Measurements from ENCODE around the gene MAP7D1.
"Not testable (repeated sequence)": the region's sequence is repeated elsewhere in the genome, so short reads cannot be mapped to it uniquely, and the experiment has no call there.

The MAP7D1 gene

DNA sequence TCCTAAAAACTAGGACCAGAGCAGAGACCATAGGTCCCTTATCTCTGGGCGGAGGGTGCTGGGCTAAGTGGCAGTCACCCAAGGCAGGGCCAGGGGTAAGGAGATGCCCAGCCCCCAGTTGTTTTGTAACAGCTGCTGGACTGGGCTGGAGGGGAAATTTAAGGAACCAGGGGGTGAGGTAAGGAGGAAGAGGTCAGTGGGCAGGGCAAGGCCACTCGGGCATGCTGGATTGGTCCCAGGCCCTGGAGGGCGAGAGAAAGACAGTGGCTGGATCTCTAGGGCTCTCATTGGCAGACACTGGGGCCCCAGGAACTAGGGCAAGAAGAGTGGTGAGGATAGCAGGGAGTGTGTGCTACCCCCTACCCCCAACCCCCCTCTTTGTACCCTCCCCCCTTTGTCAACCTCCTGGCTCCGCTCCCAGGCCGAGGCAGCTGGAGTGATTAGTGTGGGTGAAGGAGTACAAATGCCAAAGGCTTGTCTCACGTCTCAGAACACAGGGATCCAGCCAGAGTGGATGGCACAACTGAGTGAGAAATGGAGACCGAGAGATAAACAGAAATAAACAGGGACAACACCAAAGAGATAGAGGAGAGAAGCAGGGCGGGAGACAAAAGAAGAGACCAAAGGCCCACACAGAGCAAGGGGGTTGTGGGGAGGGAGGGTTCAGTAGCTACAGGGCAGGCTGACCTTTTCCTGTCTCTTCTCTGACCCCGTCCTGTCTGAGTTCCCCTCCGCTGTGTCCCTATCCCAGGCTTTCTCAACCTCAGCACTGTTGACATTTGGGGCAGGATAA is 47.8 kb downstream of the MAP7D1 start:
- no peak overlapping the region for H3K9ac ChIP-seq (ENCODE audit: low read depth, low read length)
- no peaks in the 10 kb centered on the region for H3K36me3 ChIP-seq (ENCODE audit: control insufficient read depth, insufficient read depth, low read length)
- H3K4me3 ChIP-seq (ENCODE audit: low read depth, low read length): no peak overlapping the region
- no peaks in the 10 kb centered on the region for H3K27me3 ChIP-seq (ENCODE audit: control insufficient read depth, insufficient read depth, low read length)
- H3K4me1 ChIP-seq (ENCODE audit: control insufficient read depth, insufficient read depth, low read length): peaks cover 6% of the 10 kb centered on the region
- no peaks in the 10 kb centered on the region for H3K9me3 ChIP-seq (ENCODE audit: control insufficient read depth, insufficient read depth, low read length)

DNA sequence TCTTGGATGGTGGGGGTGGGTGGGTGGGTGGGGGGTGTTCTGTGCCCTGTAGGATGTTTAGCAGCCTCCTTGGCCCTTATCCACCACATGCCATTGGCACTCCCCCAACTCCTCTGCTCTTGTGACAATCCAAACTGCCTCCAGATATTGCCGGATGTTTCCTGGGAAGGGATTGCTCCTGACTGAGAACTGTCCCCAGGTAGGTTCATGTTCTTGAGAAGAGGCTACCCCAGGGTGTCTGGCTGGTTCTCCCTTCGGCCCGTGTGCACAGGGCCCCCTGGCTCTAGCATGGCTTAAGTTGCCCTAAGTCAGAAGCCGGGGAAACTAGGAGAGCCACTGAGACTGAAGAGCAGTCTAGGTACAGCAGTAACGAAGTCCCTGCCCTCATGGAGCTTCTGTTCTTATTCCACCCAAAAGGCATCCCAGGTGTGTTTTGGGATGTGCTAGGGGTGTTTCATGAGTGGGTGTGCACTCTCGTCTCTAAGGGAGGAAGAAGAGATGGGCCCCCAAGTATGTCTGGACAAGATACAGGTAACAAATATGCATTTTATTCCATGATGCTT is 48.5 kb downstream of the MAP7D1 start:
- Histone ChIP-seq H3K4me3 (ENCODE audit: low read depth, low read length) (no peak overlapping the region), H3K9ac (ENCODE audit: low read depth, low read length) (no peak overlapping the region), H3K36me3 (ENCODE audit: control insufficient read depth, insufficient read depth, low read length) (no peaks in the 10 kb centered on the region), H3K27me3 (ENCODE audit: control insufficient read depth, insufficient read depth, low read length) (no peaks in the 10 kb centered on the region), H3K4me1 (ENCODE audit: control insufficient read depth, insufficient read depth, low read length) (peaks cover 6% of the 10 kb centered on the region), H3K9me3 (ENCODE audit: control insufficient read depth, insufficient read depth, low read length) (no peaks in the 10 kb centered on the region)

DNA sequence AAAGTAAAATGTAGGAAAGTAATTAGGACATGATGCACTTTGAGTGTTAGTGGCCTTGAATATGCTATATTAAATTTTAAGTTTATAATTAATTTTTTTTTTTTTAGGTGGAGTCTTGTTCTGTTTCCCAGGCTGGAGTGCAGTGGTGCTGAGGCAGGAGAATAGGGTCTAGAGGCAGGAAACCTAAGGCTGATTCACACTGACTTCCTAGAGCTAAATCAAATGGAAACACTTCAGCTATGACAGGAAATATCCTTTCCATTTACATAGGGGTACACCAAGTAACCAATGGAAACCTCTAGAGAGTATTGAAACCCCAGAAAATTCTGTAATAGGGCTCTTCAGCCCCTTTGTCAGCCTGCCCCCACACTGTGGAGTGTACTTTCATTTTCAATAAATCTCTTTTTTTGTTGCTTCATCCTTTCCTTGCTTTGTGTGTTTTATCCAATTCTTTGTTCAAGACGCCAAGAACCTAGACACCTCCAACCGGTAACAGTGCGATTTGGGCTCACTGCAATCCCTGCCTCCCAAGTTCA is 50.4 kb downstream of the MAP7D1 start:
- peaks cover 6% of the 10 kb centered on the region for H3K4me1 ChIP-seq (ENCODE audit: control insufficient read depth, insufficient read depth, low read length)
- H3K9me3 ChIP-seq (ENCODE audit: control insufficient read depth, insufficient read depth, low read length): no peaks in the 10 kb centered on the region
- no peaks in the 10 kb centered on the region for H3K36me3 ChIP-seq (ENCODE audit: control insufficient read depth, insufficient read depth, low read length)
- no peak overlapping the region for H3K4me3 ChIP-seq (ENCODE audit: low read depth, low read length)
- H3K27me3 ChIP-seq (ENCODE audit: control insufficient read depth, insufficient read depth, low read length): no peaks in the 10 kb centered on the region
- no peak overlapping the region for H3K9ac ChIP-seq (ENCODE audit: low read depth, low read length)

DNA sequence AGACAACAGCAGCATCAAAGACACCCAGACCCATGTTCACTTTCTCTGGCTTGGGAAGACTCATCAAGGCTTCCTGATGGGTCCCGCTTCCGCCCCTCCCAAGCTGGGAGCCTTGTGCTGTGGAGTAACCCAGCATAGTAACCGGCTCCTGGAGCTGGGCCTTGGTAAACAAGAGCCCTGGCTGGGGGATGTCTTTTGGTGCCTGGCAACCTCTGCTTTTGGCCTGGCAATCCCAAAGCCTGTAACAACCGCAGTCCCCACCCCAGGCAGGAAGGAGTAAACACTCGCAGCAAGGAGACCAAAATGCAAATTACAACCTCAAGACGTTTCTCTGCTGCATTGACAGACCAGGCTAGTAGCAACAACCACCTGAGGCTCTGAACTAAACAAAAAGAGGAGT is 51.4 kb downstream of the MAP7D1 start:
- H3K4me3 ChIP-seq (ENCODE audit: low read depth, low read length): no peak overlapping the region
- H3K36me3 ChIP-seq (ENCODE audit: control insufficient read depth, insufficient read depth, low read length): no peaks in the 10 kb centered on the region
- no peak overlapping the region for H3K9ac ChIP-seq (ENCODE audit: low read depth, low read length)
- H3K4me1 ChIP-seq (ENCODE audit: control insufficient read depth, insufficient read depth, low read length): peaks cover 6% of the 10 kb centered on the region
- H3K9me3 ChIP-seq (ENCODE audit: control insufficient read depth, insufficient read depth, low read length): no peaks in the 10 kb centered on the region
- H3K27me3 ChIP-seq (ENCODE audit: control insufficient read depth, insufficient read depth, low read length): no peaks in the 10 kb centered on the region

DNA sequence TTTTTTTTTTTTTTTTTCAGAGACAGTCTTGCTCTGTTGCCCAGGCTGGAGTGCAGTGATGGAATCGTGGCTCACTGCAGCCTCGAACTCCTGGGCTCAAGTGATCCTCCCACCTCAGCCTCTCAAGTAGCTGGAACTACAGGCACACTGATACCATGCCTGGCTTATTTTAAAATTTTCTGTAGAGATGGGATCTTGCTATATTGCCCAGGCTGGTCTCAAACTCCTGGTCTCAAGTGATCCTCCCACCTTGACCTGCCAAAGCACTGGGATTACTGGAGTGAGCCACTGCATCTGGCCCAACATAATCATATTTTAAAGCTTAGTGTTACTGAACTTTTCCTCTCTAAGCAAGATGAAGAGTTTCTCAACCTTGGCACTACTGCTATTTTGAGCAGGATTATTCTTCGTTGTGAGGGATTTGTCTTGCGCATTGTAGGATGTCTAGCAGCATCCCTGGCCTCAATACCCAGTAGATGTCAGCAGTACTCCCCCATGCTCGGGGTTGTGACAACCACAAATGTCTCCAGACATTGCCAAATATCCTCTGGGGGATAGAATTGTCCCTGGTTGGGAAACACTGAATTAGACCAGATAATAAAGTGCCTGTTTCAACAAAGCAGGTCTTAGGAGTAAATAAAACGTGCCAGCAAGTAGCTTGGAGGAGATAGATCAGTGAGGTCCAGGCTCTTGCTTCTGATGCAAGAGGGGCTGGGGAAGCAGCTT is 53.2 kb downstream of the MAP7D1 start:
- H3K27me3 ChIP-seq (ENCODE audit: control insufficient read depth, insufficient read depth, low read length): no peaks in the 10 kb centered on the region
- no peaks in the 10 kb centered on the region for H3K36me3 ChIP-seq (ENCODE audit: control insufficient read depth, insufficient read depth, low read length)
- no peak overlapping the region for H3K4me3 ChIP-seq (ENCODE audit: low read depth, low read length)
- no peak overlapping the region for H3K9ac ChIP-seq (ENCODE audit: low read depth, low read length)
- H3K4me1 ChIP-seq (ENCODE audit: control insufficient read depth, insufficient read depth, low read length): peaks cover 6% of the 10 kb centered on the region
- H3K9me3 ChIP-seq (ENCODE audit: control insufficient read depth, insufficient read depth, low read length): no peaks in the 10 kb centered on the region

DNA sequence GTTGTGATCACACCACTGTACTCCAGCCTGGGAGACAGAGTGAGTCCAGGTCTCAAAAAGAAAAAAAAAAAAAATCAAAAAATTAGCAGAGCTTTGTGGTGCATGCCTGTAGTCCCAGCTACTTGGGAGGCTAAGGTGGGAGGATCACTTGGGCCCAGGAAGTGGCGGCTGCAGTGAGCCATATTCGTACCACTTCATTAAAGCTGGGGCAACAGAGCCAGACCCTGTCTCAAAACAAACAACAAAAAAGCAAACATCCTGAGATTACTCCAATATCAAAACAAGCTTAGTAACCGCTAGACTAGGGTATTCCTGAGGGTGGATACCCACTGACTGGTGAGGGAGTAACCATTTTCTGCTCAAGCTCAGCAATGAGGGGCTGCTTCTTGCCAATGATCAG is 55.3 kb downstream of the MAP7D1 start:
- Histone ChIP-seq H3K9me3 (ENCODE audit: control insufficient read depth, insufficient read depth, low read length) (no peaks in the 10 kb centered on the region), H3K4me1 (ENCODE audit: control insufficient read depth, insufficient read depth, low read length) (peaks cover 6% of the 10 kb centered on the region)

DNA sequence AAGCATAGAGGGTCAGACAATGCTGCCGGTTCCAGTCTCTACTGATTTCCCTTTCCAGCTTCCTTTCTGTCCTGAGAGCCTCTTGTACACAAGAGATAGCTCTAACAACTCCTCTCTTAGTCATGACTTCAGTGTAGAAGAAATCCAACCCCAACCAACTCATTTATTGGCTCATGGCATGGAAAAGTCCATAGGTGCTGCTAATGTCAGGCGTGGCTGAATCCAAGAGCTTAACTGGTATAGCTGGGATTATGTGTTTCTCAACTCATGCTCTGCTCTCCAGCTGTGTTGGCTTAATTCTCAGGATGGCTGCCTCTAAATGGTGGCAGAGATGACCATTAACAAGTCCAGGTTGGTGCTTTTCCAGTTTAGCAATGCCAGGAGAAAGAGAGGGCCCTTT is 55.9 kb downstream of the MAP7D1 start:
- Histone ChIP-seq H3K9me3 (ENCODE audit: control insufficient read depth, insufficient read depth, low read length) (no peaks in the 10 kb centered on the region), H3K36me3 (ENCODE audit: control insufficient read depth, insufficient read depth, low read length) (no peaks in the 10 kb centered on the region), H3K4me3 (ENCODE audit: low read depth, low read length) (no peak overlapping the region), H3K27me3 (ENCODE audit: control insufficient read depth, insufficient read depth, low read length) (no peaks in the 10 kb centered on the region), H3K4me1 (ENCODE audit: control insufficient read depth, insufficient read depth, low read length) (peaks cover 6% of the 10 kb centered on the region), H3K9ac (ENCODE audit: low read depth, low read length) (no peak overlapping the region)

More for the DNA sequence above, 55.3 kb downstream of the MAP7D1 start:
- Histone ChIP-seq H3K27me3 (ENCODE audit: control insufficient read depth, insufficient read depth, low read length) (no peaks in the 10 kb centered on the region), H3K4me3 (ENCODE audit: low read depth, low read length) (no peak overlapping the region), H3K36me3 (ENCODE audit: control insufficient read depth, insufficient read depth, low read length) (no peaks in the 10 kb centered on the region), H3K9ac (ENCODE audit: low read depth, low read length) (no peak overlapping the region)

DNA sequence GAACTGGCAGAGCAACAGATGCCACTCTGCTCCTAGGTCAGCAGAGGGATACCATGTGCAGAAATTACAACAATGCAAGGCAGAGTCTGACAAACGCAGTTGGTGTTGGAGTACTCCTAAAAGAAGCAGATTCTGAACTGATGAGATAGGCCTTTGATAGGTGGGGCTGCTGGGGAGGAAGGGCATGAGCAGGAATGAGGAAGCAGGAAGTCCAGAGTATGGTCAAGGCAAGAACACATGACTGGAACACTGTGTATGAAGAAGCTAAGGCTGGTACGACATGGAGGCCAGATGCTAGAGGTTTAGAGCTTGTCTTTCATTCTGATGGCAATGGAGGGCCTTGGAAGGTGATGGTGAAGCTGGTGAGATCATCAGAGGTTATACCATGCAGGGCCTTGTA is 56.8 kb downstream of the MAP7D1 start:
- Histone ChIP-seq H3K9me3 (ENCODE audit: control insufficient read depth, insufficient read depth, low read length) (no peaks in the 10 kb centered on the region), H3K9ac (ENCODE audit: low read depth, low read length) (no peak overlapping the region), H3K27me3 (ENCODE audit: control insufficient read depth, insufficient read depth, low read length) (no peaks in the 10 kb centered on the region), H3K4me1 (ENCODE audit: control insufficient read depth, insufficient read depth, low read length) (no peaks in the 10 kb centered on the region), H3K4me3 (ENCODE audit: low read depth, low read length) (no peak overlapping the region), H3K36me3 (ENCODE audit: control insufficient read depth, insufficient read depth, low read length) (no peaks in the 10 kb centered on the region)

DNA sequence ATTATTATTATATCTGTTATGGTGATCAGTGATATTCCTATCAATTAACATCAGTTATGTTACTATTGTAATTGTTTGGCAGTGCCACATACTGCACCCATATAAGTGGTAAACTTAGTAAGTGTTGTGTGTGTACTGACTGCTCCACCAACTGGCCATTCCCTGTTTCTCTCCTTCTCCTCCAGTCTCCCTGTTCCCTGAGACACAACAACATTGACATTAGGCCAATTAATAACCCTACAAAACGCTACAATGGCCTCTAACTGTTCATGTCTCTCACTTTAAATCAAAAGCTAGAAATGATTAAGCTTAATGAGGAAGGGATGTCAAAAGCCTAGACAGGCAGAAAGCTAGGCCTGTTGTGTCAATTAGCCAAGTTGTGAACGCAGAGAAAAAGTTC is 61.7 kb downstream of the MAP7D1 start:
- no peaks in the 10 kb centered on the region for H3K36me3 ChIP-seq (ENCODE audit: control insufficient read depth, insufficient read depth, low read length)
- H3K4me1 ChIP-seq (ENCODE audit: control insufficient read depth, insufficient read depth, low read length): no peaks in the 10 kb centered on the region
- no peak overlapping the region for H3K9ac ChIP-seq (ENCODE audit: low read depth, low read length)
- no peaks in the 10 kb centered on the region for H3K9me3 ChIP-seq (ENCODE audit: control insufficient read depth, insufficient read depth, low read length)
- no peak overlapping the region for H3K4me3 ChIP-seq (ENCODE audit: low read depth, low read length)
- no peaks in the 10 kb centered on the region for H3K27me3 ChIP-seq (ENCODE audit: control insufficient read depth, insufficient read depth, low read length)

DNA sequence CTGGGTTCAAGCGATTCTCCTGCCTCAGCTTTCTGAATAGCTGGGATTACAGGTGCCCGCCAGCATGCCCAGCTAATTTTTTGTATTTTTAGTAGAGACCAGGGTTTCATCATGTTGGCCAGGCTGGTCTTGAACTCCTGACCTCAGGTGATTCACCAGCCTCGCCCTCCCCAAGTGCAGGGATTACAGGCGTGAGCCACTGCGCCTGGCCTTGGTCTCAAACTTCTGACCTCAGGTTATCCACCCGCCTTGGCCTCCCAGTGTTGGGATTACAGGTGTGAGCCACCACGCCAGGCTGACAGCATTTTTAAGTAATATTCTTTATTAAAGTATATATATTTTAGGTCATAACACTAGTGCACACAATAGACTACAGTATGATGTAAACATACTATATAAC is 65.9 kb downstream of the MAP7D1 start:
- H3K36me3 ChIP-seq (ENCODE audit: control insufficient read depth, insufficient read depth, low read length); H3K9ac ChIP-seq (ENCODE audit: low read depth, low read length); H3K9me3 ChIP-seq (ENCODE audit: control insufficient read depth, insufficient read depth, low read length); H3K27me3 ChIP-seq (ENCODE audit: control insufficient read depth, insufficient read depth, low read length); H3K4me3 ChIP-seq (ENCODE audit: low read depth, low read length); H3K4me1 ChIP-seq (ENCODE audit: control insufficient read depth, insufficient read depth, low read length): not testable (repeated sequence)

DNA sequence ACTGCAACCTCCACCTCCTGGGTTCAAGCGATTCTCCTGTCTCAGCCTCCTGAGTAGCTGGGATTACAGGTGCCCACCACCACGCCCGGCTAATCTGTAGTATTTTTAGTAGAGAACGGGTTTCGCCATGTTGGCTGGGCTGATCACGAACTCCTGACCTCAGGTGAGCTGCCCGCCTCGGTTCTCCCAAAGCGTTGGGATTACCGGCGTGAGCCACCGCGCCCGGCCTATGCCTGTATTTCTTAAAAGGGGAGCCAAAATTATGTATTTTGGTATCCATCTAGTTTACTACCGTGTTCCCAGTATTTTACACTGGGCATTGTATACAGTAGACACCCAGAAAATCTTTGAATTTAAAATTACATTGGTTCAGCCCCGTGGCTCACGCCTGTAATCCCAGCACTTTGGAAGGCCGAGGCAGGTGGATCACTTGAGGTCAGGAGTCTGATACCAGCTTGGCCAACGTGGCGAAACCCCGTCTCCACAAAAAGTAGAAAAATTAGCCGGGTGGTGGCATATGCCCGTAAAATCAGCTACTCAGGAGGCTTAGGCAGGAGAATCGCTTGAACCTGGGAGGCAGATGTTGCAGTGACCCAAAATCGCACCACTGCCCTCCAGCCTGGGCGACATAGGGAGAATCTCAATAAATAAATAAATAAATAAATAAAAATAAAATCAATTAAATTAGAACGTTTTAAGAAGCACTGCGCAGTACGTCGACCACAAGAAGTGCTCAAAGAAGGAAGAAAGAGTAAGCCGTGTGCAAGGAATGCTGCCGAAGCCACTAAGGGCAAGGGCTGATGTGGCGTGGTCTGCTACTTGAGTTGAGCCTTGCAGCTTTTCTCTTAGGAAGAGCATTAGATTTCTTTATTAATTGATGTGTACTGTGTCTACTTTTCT is 66.8 kb downstream of the MAP7D1 start:
- H3K9me3 ChIP-seq (ENCODE audit: control insufficient read depth, insufficient read depth, low read length): no peaks in the 10 kb centered on the region
- H3K9ac ChIP-seq (ENCODE audit: low read depth, low read length): no peak overlapping the region
- no peaks in the 10 kb centered on the region for H3K27me3 ChIP-seq (ENCODE audit: control insufficient read depth, insufficient read depth, low read length)
- peaks cover 6% of the 10 kb centered on the region for H3K4me1 ChIP-seq (ENCODE audit: control insufficient read depth, insufficient read depth, low read length)
- peaks cover 3% of the 10 kb centered on the region for H3K36me3 ChIP-seq (ENCODE audit: control insufficient read depth, insufficient read depth, low read length)
- H3K4me3 ChIP-seq (ENCODE audit: low read depth, low read length): peak overlapping the region; percentile 81
